WERI-Rb-1 (cell line): ENCODE measurements around the gene CABP1.
A peak's percentile ranks its signal among the peaks of the same experiment; 100 is the strongest.

Experiments
- DNase-seq: peaks from one replicate; pipeline ENCODE4 v3.0.0-alpha.2; 2020
- H3K27ac ChIP-seq: fragments of 250-450 bp; sonication (Bioruptor Pico); 2 replicates; pipeline ENCODE4 v1.5.1; 2020; ENCODE audit warnings: mild to moderate bottlenecking, moderate library complexity
- H3K27me3 ChIP-seq: fragments of 250-450 bp; sonication (Bioruptor Pico); 2 replicates; pipeline ENCODE4 v1.5.1; 2021; ENCODE audit warnings: mild to moderate bottlenecking, low read depth, moderate library complexity; ENCODE audit not compliant: insufficient read depth, severe bottlenecking
- H3K36me3 ChIP-seq: fragments of 250-450 bp; sonication (Bioruptor Pico); 2 replicates; pipeline ENCODE4 v1.5.1; 2020; ENCODE audit warnings: mild to moderate bottlenecking, moderate library complexity
- H3K4me3 ChIP-seq: 2 replicates; pipeline ENCODE4 v1.5.1; 2011; ENCODE audit warnings: low read depth, mild to moderate bottlenecking, control low read depth, low read length
- H3K9me3 ChIP-seq: fragments of 250-450 bp; sonication (Bioruptor Pico); 2 replicates; pipeline ENCODE4 v1.5.1; 2021; ENCODE audit warnings: mild to moderate bottlenecking, moderate library complexity; ENCODE audit not compliant: severe bottlenecking
- CTCF ChIP-seq: IDR thresholded peaks from 2 replicates; pipeline ENCODE4 v1.5.1; 2011; ENCODE audit warnings: low read depth, mild to moderate bottlenecking, control low read depth, inconsistent platforms, low read length

Gene CABP1

GRCh38 chr12:120646044-120646443, 5.6 kb downstream of the CABP1 start:
- TF ChIP-seq CTCF: no peak
- Histone ChIP-seq H3K9me3 (no peaks in the 10 kb centered on the region), H3K4me3 (no peak overlapping the region), H3K27me3 (peaks cover 87% of the 10 kb centered on the region), H3K27ac (no peak overlapping the region), H3K36me3 (no peaks in the 10 kb centered on the region)
- DNase-seq: no peak

- no peak for TF ChIP-seq CTCF
- Histone ChIP-seq H3K27ac (no peak overlapping the region), H3K36me3 (no peaks in the 10 kb centered on the region), H3K9me3 (no peaks in the 10 kb centered on the region), H3K4me3 (no peak overlapping the region), H3K27me3 (peaks cover 81% of the 10 kb centered on the region)
- no peak for DNase-seq
These were observed 6.9 kb downstream of the CABP1 start for GRCh38 chr12:120647375-120647755.

- Histone ChIP-seq H3K4me3 (no peak overlapping the region), H3K27me3 (peaks cover 58% of the 10 kb centered on the region), H3K27ac (no peak overlapping the region), H3K36me3 (no peaks in the 10 kb centered on the region), H3K9me3 (no peaks in the 10 kb centered on the region)
- peak; percentile 60 for DNase-seq
- TF ChIP-seq CTCF: no peak
These were observed 9.2 kb downstream of the CABP1 start for GRCh38 chr12:120649442-120650232.

GRCh38 chr12:120650233-120650690, 9.8 kb downstream of the CABP1 start:
- DNase-seq: no peak
- Histone ChIP-seq H3K4me3 (no peak overlapping the region), H3K9me3 (no peaks in the 10 kb centered on the region), H3K27me3 (peaks cover 52% of the 10 kb centered on the region), H3K27ac (no peak overlapping the region), H3K36me3 (no peaks in the 10 kb centered on the region)
- no peak for TF ChIP-seq CTCF

DNA sequence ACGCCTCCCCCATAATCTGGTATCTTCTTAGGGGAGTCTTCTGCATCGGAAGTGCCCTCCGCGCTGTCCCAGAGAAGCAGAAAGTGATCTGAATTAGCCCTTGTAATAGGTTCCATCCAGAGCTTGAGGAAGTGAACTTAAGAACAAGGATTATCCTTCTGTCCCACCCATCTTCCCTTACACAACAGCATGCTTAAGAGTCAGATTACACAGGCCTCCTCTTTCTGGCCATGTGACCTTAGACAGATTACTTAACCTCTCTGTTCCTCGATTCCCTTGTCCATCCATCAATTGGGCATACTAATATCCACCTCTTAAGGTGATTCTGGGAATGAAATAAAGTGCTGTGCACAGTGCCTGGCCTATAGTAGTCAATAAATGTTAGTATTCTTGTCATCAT, 11.4 kb downstream of the CABP1 start:
- Histone ChIP-seq H3K9me3 (no peaks in the 10 kb centered on the region), H3K4me3 (no peak overlapping the region), H3K27ac (no peak overlapping the region), H3K36me3 (no peaks in the 10 kb centered on the region), H3K27me3 (peaks cover 45% of the 10 kb centered on the region)
- DNase-seq: no peak
- TF ChIP-seq CTCF: no peak
